GM18868 (cell line): Measurements from ENCODE around the gene CANX.

Source experiments
- ATAC-seq: cut with Tn5 transposase; IDR thresholded peaks from one replicate; pipeline ENCODE4 v1.9.1; 2021; ENCODE audit warnings: mild to moderate bottlenecking, moderate library complexity; ENCODE audit not compliant: unreplicated experiment

The CANX gene

GRCh38 chr5:179749857-179750508, 51.2 kb downstream of the CANX start:
- no peak for ATAC-seq

GRCh38 chr5:179753971-179754370, 55.2 kb downstream of the CANX start:
- ATAC-seq: no peak

GRCh38 chr5:179755022-179755421, 56.3 kb downstream of the CANX start:
- ATAC-seq: no peak

GRCh38 chr5:179758955-179759354, 60.2 kb downstream of the CANX start:
- no peak for ATAC-seq

- ATAC-seq: peak; percentile 80
Observed at GRCh38 chr5:179759581-179760551, 61.1 kb downstream of the CANX start.

GRCh38 chr5:179762079-179762780, 63.5 kb downstream of the CANX start:
- ATAC-seq: no peak

DNA sequence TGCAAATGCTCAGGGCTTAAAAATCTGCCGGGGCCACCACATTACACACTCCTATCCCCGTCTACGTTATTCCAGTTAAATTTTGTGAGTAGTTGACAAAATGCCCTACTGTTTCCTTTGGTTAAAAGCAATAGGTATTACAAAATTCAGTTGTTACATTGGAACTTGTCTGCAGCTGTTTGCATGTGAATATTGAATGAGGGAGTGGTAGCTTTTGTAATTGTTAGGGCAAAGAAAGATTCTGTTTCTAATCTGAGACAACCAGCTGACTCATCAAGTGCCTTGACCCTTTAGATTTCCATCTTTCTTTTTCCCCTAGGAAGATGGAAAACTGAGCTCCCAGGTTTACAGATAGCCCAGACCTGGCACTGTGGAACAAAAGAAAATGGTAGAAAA, 64.0 kb downstream of the CANX start:
- ATAC-seq: no peak

DNA sequence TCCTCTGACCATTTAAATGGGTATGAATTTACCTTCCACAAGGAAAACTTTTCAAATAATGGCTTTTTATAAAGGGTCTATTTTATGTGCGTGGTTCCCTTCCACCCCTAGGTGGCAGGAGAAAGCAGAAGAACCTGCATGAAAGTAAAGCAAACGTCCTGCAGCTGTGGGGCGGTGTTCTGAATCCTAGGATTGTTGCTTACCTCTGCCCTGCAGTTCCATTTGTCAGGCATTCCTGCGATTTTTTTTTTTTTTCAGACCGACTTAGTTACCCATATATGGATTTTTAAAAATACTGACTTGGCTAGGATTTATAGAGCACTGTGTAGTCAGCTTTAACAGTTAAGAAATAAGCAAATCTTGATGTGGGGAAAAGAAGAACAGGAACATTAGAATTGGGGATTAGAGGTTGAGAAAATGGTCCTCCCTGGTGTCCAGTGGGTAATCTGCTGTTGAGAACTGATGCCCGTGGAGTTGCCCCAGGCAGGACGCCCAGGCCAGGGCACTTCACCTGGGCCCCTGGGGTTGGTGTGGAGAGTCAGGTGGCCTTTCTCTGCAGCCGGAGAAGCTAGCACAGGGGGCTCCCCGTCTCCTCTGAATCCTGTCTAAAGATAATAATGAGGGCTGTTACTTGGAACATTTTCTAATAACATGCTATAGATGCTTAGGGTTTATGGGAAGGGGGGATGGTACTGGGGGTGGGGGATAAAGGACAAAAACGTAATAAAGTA, 64.6 kb downstream of the CANX start:
- ATAC-seq: peak; percentile 39

GRCh38 chr5:179764056-179764455, 65.3 kb downstream of the CANX start:
- no peak for ATAC-seq

- no peak for ATAC-seq
Observed at GRCh38 chr5:179765400-179765799, 66.6 kb downstream of the CANX start.

DNA sequence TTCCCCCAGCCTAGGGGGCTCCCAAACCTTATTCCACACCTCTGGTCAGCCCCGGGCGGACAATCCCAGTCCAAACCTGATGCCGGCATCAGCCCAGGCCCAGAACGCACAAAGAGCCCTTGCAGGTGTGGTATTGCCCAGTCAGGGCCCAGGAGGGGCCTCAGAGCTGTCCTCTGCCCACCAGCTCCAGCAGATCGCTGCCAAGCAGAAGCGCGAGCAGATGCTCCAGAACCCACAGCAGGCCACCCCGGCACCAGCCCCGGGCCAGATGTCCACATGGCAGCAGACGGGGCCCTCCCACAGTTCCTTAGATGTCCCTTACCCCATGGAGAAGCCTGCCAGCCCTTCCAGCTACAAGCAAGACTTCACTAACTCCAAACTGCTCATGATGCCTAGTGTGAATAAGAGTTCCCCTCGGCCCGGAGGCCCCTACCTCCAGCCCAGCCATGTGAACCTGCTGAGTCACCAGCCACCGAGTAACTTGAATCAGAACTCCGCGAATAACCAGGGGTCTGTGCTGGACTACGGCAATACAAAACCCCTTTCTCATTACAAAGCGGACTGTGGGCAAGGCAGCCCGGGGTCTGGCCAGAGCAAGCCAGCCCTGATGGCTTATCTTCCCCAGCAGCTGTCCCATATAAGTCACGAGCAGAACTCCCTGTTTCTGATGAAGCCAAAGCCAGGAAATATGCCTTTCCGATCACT, 67.4 kb downstream of the CANX start:
- no peak for ATAC-seq

DNA sequence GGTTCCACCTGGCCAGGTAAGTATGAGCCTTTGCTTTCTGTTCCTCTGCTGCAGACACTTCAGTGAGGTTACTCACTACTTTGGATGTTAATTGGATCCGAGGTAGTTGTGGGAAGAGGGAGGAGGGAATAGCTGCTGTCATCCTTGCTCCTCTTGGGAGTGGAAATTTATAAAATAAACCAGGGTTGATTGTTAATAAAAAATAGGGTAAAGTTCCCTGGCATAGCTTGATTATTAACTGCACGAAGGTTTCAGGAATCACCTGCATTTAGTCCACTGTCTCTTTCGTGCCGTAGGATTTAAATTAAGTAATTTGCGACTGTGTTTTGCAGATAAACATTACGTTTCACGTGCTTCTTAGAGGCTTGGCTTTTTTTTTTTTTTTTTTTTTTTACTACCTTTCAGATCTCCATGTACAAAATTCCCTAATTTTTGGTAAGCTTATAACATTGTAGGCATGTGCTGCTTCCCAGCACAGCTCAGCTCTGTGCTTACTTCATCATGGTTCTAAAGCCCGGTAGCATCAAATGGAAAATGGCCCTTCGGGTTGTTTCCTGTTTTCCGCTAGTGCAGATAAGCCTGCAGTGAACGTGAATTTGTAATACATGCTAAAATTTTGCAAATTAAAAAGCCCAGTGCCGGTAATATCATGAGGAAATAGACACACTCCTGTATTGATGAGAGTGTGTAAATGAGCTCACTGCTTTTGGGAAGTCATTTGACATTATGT, 68.1 kb downstream of the CANX start:
- ATAC-seq: no peak

- ATAC-seq: no peak
Observed at GRCh38 chr5:179767496-179768100, 68.8 kb downstream of the CANX start.

- ATAC-seq: no peak
Observed at GRCh38 chr5:179768326-179769085, 69.7 kb downstream of the CANX start.

DNA sequence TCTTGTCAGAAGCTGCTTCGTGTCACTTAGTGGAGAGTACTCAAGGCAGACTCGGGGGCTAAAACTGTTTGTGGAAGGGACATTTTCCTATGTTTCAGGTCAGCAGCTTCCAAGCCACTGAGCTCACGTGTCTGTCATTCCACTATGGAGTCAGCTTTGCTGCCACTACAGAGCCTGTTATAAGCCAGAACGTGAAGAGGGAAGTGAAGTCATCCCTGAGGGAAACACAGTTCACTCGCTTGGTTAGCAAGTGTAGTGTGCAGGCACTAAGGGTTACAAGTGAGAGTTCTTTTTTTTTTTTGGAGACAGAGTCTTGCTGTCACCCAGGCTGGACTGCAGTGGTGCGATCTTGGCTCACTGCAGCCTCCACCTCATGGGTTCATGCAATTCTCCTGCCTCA, 70.5 kb downstream of the CANX start:
- ATAC-seq: no peak

- ATAC-seq: no peak
Observed at GRCh38 chr5:179769796-179770195, 71.0 kb downstream of the CANX start.

- no peak for ATAC-seq
Observed at GRCh38 chr5:179771311-179771895, 72.6 kb downstream of the CANX start.

- no peak for ATAC-seq
Observed at GRCh38 chr5:179772351-179772750, 73.6 kb downstream of the CANX start.
